C4-2B (cell line): ENCODE data around the gene AQP9.

Experiments used
- CTCF ChIP-seq: fragments of 450-650 bp; conservative IDR thresholded peaks from 2 replicates; pipeline ENCODE4 v1.5.1; 2017; ENCODE audit warnings: mild to moderate bottlenecking
- ZFX ChIP-seq: fragments of 450-650 bp; IDR thresholded peaks from 2 replicates; pipeline ENCODE4 v1.6.1; 2017

DNA sequence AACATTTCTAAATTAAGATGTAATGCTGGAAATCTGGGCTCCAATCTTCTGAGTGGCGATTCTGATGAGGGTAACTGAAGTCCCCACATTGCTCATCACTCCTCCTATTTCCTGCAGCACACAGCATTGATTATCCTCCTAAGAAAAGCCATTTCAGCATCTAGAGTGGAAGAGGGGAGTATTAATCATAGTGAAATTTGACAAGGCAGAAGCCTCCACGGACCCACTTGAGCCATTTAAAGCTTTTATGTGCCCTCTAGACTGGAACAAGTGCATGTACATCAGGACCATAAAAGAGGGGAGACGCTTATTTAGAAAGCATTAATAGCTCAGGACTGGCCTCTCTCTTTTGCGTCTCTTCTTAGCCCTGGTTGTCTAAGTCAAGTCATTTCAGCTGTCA lies 25.8 kb downstream of the AQP9 start:
- TF ChIP-seq CTCF (no peak), ZFX (no peak)
